Thoracic aorta (tissue), 2 donors: ENCODE results near the gene XPA. TPM values are rescaled to one million over a fixed set of nuclear protein-coding genes. Genes with fewer than 3 reads are reported as not detected.
A peak's percentile ranks its signal among the peaks of the same experiment; 100 is the strongest.

Experiments
- ATAC-seq: fragments of 150-250 bp; one replicate; pipeline ENCODE4 v1.8.0; 2017; ENCODE audit warnings: low read depth; ENCODE audit not compliant: insufficient number of reproducible peaks, low FRiP score
- DNase-seq: peaks from one replicate; pipeline ENCODE4 v3.0.0-alpha.2; 2020; ENCODE audit warnings: low spot score
- H3K27ac ChIP-seq, 2 donors: fragments of 200-600 bp; sonication (generic); 1 replicate in 1 of 2; 2 replicates in 1 of 2; pipeline ENCODE4 v1.5.1; 2016; ENCODE audit warnings: mild to moderate bottlenecking in 2 of 2, moderate library complexity in 2 of 2
- H3K27me3 ChIP-seq: fragments of 200-600 bp; sonication (generic); replicated peaks from 2 replicates; pipeline ENCODE4 v1.6.0; 2016; ENCODE audit warnings: mild to moderate bottlenecking; ENCODE audit not compliant: insufficient read depth
- H3K36me3 ChIP-seq: fragments of 200-600 bp; sonication (generic); one replicate; pipeline ENCODE4 v1.5.1; 2016
- H3K4me1 ChIP-seq, 2 donors: fragments of 200-600 bp; sonication (generic); 1 replicate in 1 of 2; 2 replicates in 1 of 2; pipeline versions ENCODE4 v1.5.1 to v1.6.0; 2016; ENCODE audit warnings: low read depth in 2 of 2, mild to moderate bottlenecking in 1 of 2; ENCODE audit not compliant: control insufficient read depth in 1 of 2
- H3K4me3 ChIP-seq: fragments of 200-600 bp; sonication (generic); 2 replicates; pipeline ENCODE4 v1.5.1; 2016; ENCODE audit warnings: mild to moderate bottlenecking
- H3K9me3 ChIP-seq: fragments of 200-600 bp; sonication (generic); 2 replicates; pipeline ENCODE4 v1.5.1; 2016
- total RNA-seq, 2 donors: library from RNA; depleted of rRNA; stranded (reverse); fragments of >200 nt; gene quantifications; one replicate each; pipeline versions ENCODE4 v1.1.0 to v1.2.3, GENCODE V29; 2016
- TF ChIP-seq, protein P1 (sequence below): fragments of 200-600 bp; sonication (generic); IDR thresholded peaks from one replicate; pipeline ENCODE4 v1.5.1; 2019; ENCODE audit warnings: antibody characterized with exemption

XPA gene
- total RNA-seq, 2 donors from 2014 or later, result 15.0 to 23.2 TPM

DNA sequence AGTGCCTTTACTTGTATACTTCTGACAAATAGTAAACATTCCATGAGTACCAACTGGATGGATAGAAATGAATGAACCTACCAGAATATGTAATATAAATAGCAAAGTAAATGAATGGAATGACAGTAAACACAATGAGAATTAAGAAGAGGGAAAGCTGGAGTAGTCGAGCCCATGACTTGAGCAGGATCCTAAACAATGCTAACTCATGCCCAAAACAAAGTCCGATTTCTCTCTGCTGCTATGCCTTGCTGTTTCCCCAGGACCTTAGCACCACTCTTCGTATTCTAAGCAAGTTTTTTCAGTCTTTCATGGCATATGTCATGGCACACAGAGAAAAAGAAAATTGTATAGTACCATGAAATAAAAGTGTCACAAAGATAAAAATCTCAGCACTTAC, 1.8 kb downstream of the XPA start:
- TF ChIP-seq, protein P1, sequence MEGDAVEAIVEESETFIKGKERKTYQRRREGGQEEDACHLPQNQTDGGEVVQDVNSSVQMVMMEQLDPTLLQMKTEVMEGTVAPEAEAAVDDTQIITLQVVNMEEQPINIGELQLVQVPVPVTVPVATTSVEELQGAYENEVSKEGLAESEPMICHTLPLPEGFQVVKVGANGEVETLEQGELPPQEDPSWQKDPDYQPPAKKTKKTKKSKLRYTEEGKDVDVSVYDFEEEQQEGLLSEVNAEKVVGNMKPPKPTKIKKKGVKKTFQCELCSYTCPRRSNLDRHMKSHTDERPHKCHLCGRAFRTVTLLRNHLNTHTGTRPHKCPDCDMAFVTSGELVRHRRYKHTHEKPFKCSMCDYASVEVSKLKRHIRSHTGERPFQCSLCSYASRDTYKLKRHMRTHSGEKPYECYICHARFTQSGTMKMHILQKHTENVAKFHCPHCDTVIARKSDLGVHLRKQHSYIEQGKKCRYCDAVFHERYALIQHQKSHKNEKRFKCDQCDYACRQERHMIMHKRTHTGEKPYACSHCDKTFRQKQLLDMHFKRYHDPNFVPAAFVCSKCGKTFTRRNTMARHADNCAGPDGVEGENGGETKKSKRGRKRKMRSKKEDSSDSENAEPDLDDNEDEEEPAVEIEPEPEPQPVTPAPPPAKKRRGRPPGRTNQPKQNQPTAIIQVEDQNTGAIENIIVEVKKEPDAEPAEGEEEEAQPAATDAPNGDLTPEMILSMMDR, result no peak
- Histone ChIP-seq H3K27me3 (no peaks in the 10 kb centered on the region), H3K9me3 (no peaks in the 10 kb centered on the region), H3K4me3 (peak overlapping the region; percentile 92), H3K36me3 (peaks cover 11% of the 10 kb centered on the region), H3K4me1 (peaks cover 13 to 37% of the 10 kb centered on the region in 2 donors), H3K27ac (no peak overlapping the region)
- ATAC-seq (no peak), DNase-seq (no peak)

DNA sequence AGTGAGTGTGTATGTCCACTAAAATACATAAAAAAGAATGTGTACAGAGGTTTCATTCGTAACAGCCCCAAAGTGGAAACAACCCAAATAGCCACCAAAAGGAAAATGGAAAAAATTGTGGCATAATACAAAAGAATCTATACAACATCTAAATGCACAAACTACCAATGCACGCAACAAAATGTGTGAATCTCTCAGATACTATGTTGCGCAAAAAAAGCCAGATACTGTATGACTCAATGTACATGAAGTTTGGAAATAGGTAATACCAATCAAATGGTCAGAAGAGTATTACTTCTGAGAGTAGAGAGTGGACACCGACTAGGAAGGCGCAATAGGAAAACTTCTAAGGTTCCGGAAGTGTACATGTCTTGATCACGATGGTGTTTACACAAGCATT, 2.4 kb downstream of the XPA start:
- TF ChIP-seq, protein P1, result no peak
- H3K4me3 ChIP-seq, result no peak overlapping the region
- H3K27me3 ChIP-seq, result no peaks in the 10 kb centered on the region
- ATAC-seq, result no peak
- H3K4me1 ChIP-seq, result peaks cover 16 to 44% of the 10 kb centered on the region in 2 donors
- no peak overlapping the region for H3K27ac ChIP-seq
- peaks cover 11% of the 10 kb centered on the region for H3K36me3 ChIP-seq
- DNase-seq, result no peak
- no peaks in the 10 kb centered on the region for H3K9me3 ChIP-seq

DNA sequence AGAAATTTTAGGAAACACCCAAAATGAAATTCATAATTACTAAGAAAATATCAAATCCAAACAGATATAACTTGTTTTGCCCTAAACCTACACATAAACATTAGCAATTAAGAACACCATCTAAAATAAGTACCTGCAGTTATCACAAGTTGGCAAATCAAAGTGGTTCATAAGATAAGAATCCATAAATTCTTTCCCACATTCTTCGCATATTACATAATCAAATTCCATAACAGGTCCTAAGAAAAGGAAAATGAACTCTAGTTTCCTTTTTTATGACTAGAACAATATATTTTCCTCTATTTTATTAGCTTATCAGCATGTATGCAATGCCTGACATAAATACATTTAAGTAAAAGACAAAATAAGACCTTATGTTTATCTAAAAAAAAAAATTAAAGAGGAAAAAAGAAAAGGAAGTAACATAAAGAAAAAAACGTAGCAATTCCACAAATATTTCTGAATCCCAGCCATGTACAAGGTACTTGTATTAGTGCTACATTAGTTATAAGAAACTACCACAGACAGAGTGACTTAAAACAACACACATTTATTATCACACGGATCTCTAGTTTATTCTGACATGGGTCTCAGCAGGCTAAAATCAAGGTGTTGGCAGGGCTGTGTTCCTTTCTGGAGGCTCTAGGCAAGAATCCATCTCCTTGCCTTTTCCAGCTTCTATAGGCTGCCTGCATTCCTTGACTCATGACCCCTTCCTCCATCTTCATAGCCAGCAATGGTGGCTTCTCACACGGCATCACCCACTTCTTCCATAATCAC, 7.5 kb downstream of the XPA start:
- DNase-seq (no peak), ATAC-seq (no peak)
- Histone ChIP-seq H3K4me3 (no peak overlapping the region), H3K36me3 (peaks cover 31% of the 10 kb centered on the region), H3K27me3 (no peaks in the 10 kb centered on the region), H3K9me3 (no peaks in the 10 kb centered on the region), H3K27ac (peak overlapping the region; percentile 13 to 15), H3K4me1 (peaks cover 9 to 30% of the 10 kb centered on the region in 2 donors)
- TF ChIP-seq, protein P1, result no peak

DNA sequence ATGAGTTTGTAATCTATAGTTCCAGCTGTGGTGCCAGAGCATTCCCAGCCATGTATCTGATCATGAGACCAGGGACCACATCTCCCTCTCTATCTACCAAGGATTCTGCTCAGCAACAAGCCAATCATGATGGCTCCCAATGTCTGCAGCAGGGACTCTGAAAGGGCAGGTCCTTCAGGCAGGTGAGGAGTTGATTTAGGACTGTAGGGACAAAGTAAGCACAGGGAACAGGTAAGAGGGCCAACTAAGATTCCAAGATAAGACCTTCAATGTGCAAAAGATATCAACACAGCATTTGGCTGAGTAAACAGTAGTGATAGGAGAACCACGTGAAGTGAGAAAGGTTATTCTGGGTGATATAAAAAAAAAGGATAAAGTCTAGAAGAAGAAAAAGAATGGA, 8.5 kb downstream of the XPA start:
- TF ChIP-seq, protein P1, result no peak
- no peaks in the 10 kb centered on the region for H3K27me3 ChIP-seq
- no peak overlapping the region for H3K4me3 ChIP-seq
- H3K9me3 ChIP-seq, result no peaks in the 10 kb centered on the region
- no peak for ATAC-seq
- DNase-seq, result no peak
- H3K4me1 ChIP-seq, result peaks cover 9 to 21% of the 10 kb centered on the region in 2 donors
- H3K27ac ChIP-seq, result peak overlapping the region in 1 of 2 donors; percentile 1
- peaks cover 39% of the 10 kb centered on the region for H3K36me3 ChIP-seq

DNA sequence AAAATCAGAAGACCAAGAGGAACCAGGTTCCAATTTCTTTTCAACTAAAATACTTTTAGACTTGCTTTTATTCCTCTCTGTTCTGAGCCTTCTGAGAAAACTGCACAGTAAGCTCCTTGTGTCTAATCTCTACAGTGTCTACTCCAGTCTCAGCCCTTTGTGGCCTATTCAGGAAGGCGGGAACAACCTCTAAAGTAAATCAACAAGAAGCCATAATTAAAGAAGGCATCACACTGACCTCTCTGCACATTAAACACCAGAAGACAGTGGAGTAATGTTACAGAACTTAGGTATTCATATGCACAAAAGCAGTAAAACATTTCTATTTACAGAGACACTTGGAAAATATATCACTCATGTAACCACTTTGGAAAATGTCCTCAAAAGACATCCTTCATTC, 14.9 kb downstream of the XPA start:
- peaks cover 42% of the 10 kb centered on the region for H3K36me3 ChIP-seq

More for the DNA sequence above, 14.9 kb downstream of the XPA start:
- TF ChIP-seq, protein P1, result no peak
- no peak for ATAC-seq
- Histone ChIP-seq H3K9me3 (no peaks in the 10 kb centered on the region), H3K4me3 (no peak overlapping the region), H3K4me1 (peaks cover 0 to 7% of the 10 kb centered on the region in 2 donors), H3K27ac (no peak overlapping the region), H3K27me3 (no peaks in the 10 kb centered on the region)
- no peak for DNase-seq
